GM18951 (cell line): ENCODE results near the gene MROH7.
"Not testable (repeated sequence)": the region's sequence is repeated elsewhere in the genome, so short reads cannot be mapped to it uniquely, and the experiment has no call there.

Experiments
- POLR2A ChIP-seq: IDR thresholded peaks from 4 replicates; pipeline ENCODE4 v1.6.1; 2011; ENCODE audit warnings: mild to moderate bottlenecking; ENCODE audit not compliant: insufficient read length, insufficient read depth; ENCODE audit errors: extremely low read depth
- in situ Hi-C: fragments of 300-500 bp; cut with MboI; formaldehyde crosslinking; loops from one replicate; pipeline ENCODE4 v1.12.0; 2022; ENCODE audit warnings: low sequenced_read_pairs, mixed read lengths, inconsistent platforms; ENCODE audit not compliant: unreplicated experiment

MROH7 gene

GRCh38 chr1:54615531-54616279 lies 25.9 kb upstream of the MROH7 start:
- in situ Hi-C loops, result no loop called here
- no peak for TF ChIP-seq POLR2A

GRCh38 chr1:54619749-54620148 lies 21.8 kb upstream of the MROH7 start:
- no peak for TF ChIP-seq POLR2A
- in situ Hi-C loops, result no loop called here

GRCh38 chr1:54623216-54624007 lies 18.2 kb upstream of the MROH7 start, which contains the start of gene FAM151A:
Gene FAM151A, minus strand, starts transcription at chr1:54623525. Its CDS starts 130 bp downstream, at chr1:54623395.
- in situ Hi-C loops, result no loop called here
- no peak for TF ChIP-seq POLR2A

- in situ Hi-C loops, result no loop called here
- TF ChIP-seq POLR2A, result no peak
Measured at GRCh38 chr1:54624466-54625464, 16.8 kb upstream of the MROH7 start.

GRCh38 chr1:54627196-54627595 lies 14.4 kb upstream of the MROH7 start:
- TF ChIP-seq POLR2A, result no peak
- in situ Hi-C loops, result no loop called here

- in situ Hi-C loops, result not testable (repeated sequence)
Measured at GRCh38 chr1:54635804-54636203, 5.8 kb upstream of the MROH7 start.

GRCh38 chr1:54636461-54637446 lies 4.8 kb upstream of the MROH7 start:
- in situ Hi-C loops, result not testable (repeated sequence)

GRCh38 chr1:54640361-54640760 lies 1.2 kb upstream of the MROH7 start:
- in situ Hi-C loops, result no loop called here
- TF ChIP-seq POLR2A, result no peak

GRCh38 chr1:54643736-54644135 lies 2.1 kb downstream of the MROH7 start:
- in situ Hi-C loops, result no loop called here
- no peak for TF ChIP-seq POLR2A

GRCh38 chr1:54645806-54646676 lies 4.5 kb downstream of the MROH7 start:
- no peak for TF ChIP-seq POLR2A
- in situ Hi-C loops, result no loop called here
